H9 (cell line): ENCODE data around the gene BTN3A1. TPM values are rescaled to one million over a fixed set of nuclear protein-coding genes. Genes with fewer than 3 reads are reported as not detected.

ENCODE experiments used
- DNase-seq: peaks from one replicate; pipeline ENCODE4 v3.0.0-alpha.2; 2017
- H2AFZ ChIP-seq: one replicate; pipeline ENCODE4 v1.6.1; 2013; ENCODE audit warnings: mild to moderate bottlenecking, low read length, control low read depth, moderate library complexity
- H2AK5ac ChIP-seq: 2 replicates; pipeline ENCODE4 v1.6.1; 2013; ENCODE audit warnings: low read length, control low read depth, mixed read lengths; ENCODE audit not compliant: insufficient read length
- H2BK120ac ChIP-seq: one replicate; pipeline ENCODE4 v1.6.1; 2013; ENCODE audit warnings: low read depth, mild to moderate bottlenecking, low read length, control low read depth, inconsistent platforms; ENCODE audit not compliant: poor library complexity, severe bottlenecking
- H2BK12ac ChIP-seq: 2 replicates; pipeline ENCODE4 v1.6.1; 2013; ENCODE audit warnings: low read length, control low read depth, mixed read lengths, low read depth; ENCODE audit not compliant: insufficient read length
- H2BK15ac ChIP-seq: 2 replicates; pipeline ENCODE4 v1.6.1; 2013; ENCODE audit warnings: low read depth, low read length, control low read depth
- H2BK20ac ChIP-seq: one replicate; pipeline ENCODE4 v1.6.1; 2013; ENCODE audit warnings: low read depth, mild to moderate bottlenecking, low read length, control low read depth, inconsistent platforms; ENCODE audit not compliant: poor library complexity, severe bottlenecking
- H2BK5ac ChIP-seq: 2 replicates; pipeline ENCODE4 v1.6.1; 2013; ENCODE audit warnings: low read length, control low read depth, mixed read lengths; ENCODE audit not compliant: insufficient read length
- H3K14ac ChIP-seq: 2 replicates; pipeline ENCODE4 v1.6.1; 2013; ENCODE audit warnings: low read length, control low read depth; ENCODE audit not compliant: insufficient read depth
- H3K18ac ChIP-seq: 2 replicates; pipeline ENCODE4 v1.6.1; 2013; ENCODE audit warnings: low read depth, mild to moderate bottlenecking, mixed read lengths, low read length, control low read depth; ENCODE audit not compliant: insufficient read length
- H3K23ac ChIP-seq: 2 replicates; pipeline ENCODE4 v1.6.1; 2013; ENCODE audit warnings: low read length, control low read depth, mixed read lengths, low read depth; ENCODE audit not compliant: insufficient read length
- H3K23me2 ChIP-seq: 2 replicates; pipeline ENCODE4 v1.6.1; 2013; ENCODE audit warnings: low read depth, mild to moderate bottlenecking, mixed read lengths, low read length, control low read depth; ENCODE audit not compliant: insufficient read length, poor library complexity, severe bottlenecking
- H3K27ac ChIP-seq: 2 replicates; pipeline ENCODE4 v1.5.1; 2013; ENCODE audit warnings: low read length, control low read depth, mixed read lengths, low read depth; ENCODE audit not compliant: insufficient read length
- H3K27me3 ChIP-seq: 2 replicates; pipeline ENCODE4 v1.6.1; 2013; ENCODE audit warnings: low read length, control low read depth, inconsistent platforms; ENCODE audit not compliant: insufficient read depth
- H3K4ac ChIP-seq: 2 replicates; pipeline ENCODE4 v1.6.1; 2013; ENCODE audit warnings: low read depth, mild to moderate bottlenecking, control low read depth, inconsistent platforms, low read length, moderate library complexity
- H3K4me1 ChIP-seq: 2 replicates; pipeline ENCODE4 v1.6.1; 2013; ENCODE audit warnings: low read length, control low read depth, inconsistent platforms; ENCODE audit not compliant: insufficient read depth
- H3K4me2 ChIP-seq: 2 replicates; pipeline ENCODE4 v1.6.1; 2013; ENCODE audit warnings: low read length, control low read depth, mixed read lengths; ENCODE audit not compliant: insufficient read length, insufficient read depth
- H3K56ac ChIP-seq: 2 replicates; pipeline ENCODE4 v1.6.1; 2013; ENCODE audit warnings: low read depth, mild to moderate bottlenecking, mixed read lengths, low read length, control low read depth; ENCODE audit not compliant: insufficient read length
- H3K79me1 ChIP-seq: 2 replicates; pipeline ENCODE4 v1.6.1; 2013; ENCODE audit warnings: low read depth, mild to moderate bottlenecking, moderate library complexity, low read length, control low read depth, inconsistent platforms; ENCODE audit not compliant: insufficient read depth, poor library complexity, severe bottlenecking
- H3K79me2 ChIP-seq: 2 replicates; pipeline ENCODE4 v1.6.1; 2013; ENCODE audit warnings: low read length, control low read depth, inconsistent platforms; ENCODE audit not compliant: insufficient read depth
- H3K9ac ChIP-seq: 2 replicates; pipeline ENCODE4 v1.6.1; 2013; ENCODE audit warnings: low read length, control low read depth, mixed read lengths; ENCODE audit not compliant: insufficient read length; ENCODE audit errors: extremely low read depth
- H3K9me3 ChIP-seq: one replicate; pipeline ENCODE4 v1.6.1; 2013; ENCODE audit warnings: low read depth, low read length, inconsistent platforms; ENCODE audit not compliant: control insufficient read depth
- H3T11ph ChIP-seq: one replicate; pipeline ENCODE4 v1.6.1; 2013; ENCODE audit warnings: mild to moderate bottlenecking, low read length, control low read depth, inconsistent platforms
- H4K20me1 ChIP-seq: one replicate; pipeline ENCODE4 v1.6.1; 2013; ENCODE audit not compliant: control insufficient read depth, insufficient read length, insufficient read depth
- H4K5ac ChIP-seq: 2 replicates; pipeline ENCODE4 v1.6.1; 2013; ENCODE audit warnings: low read depth, mild to moderate bottlenecking, mixed read lengths, low read length, control low read depth; ENCODE audit not compliant: insufficient read length
- H4K8ac ChIP-seq: replicated peaks from 2 replicates; pipeline ENCODE4 v1.6.1; 2013; ENCODE audit warnings: low read length, control low read depth, mixed read lengths, low read depth; ENCODE audit not compliant: insufficient read length
- H4K91ac ChIP-seq: 2 replicates; pipeline ENCODE4 v1.6.1; 2013; ENCODE audit warnings: low read depth, mild to moderate bottlenecking, moderate library complexity, mixed read lengths, low read length, control low read depth; ENCODE audit not compliant: insufficient read length
- H3K27ac Mint-ChIP-seq, 3 experiments: 2 replicates in 2 of 3; 3 replicates in 1 of 3; pipeline ENCODE4 v1.8.0; 2020 to 2021; ENCODE audit warnings: mixed read lengths in 3 of 3, mild to moderate bottlenecking in 1 of 3, moderate library complexity in 1 of 3
- H3K27me3 Mint-ChIP-seq: 2 replicates; pipeline ENCODE4 v1.8.0; 2021; ENCODE audit warnings: low read depth, mild to moderate bottlenecking, moderate library complexity, mixed read lengths
- H3K36me3 Mint-ChIP-seq, 3 experiments: 2 replicates in 2 of 3; 3 replicates in 1 of 3; pipeline ENCODE4 v1.8.0; 2020 to 2021; ENCODE audit warnings: low read depth in 3 of 3, mixed read lengths in 3 of 3; ENCODE audit not compliant: insufficient read depth in 1 of 3
- H3K4me1 Mint-ChIP-seq, 2 experiments: 2 replicates each; pipeline ENCODE4 v1.8.0; 2020; ENCODE audit warnings: mixed read lengths in 2 of 2
- H3K4me3 Mint-ChIP-seq, 2 experiments: 2 replicates in 1 of 2; 3 replicates in 1 of 2; pipeline ENCODE4 v1.8.0; 2020 to 2021; ENCODE audit warnings: mild to moderate bottlenecking in 2 of 2, mixed read lengths in 2 of 2, moderate library complexity in 1 of 2
- H3K9me3 Mint-ChIP-seq, 2 experiments: 2 replicates in 1 of 2; 3 replicates in 1 of 2; pipeline ENCODE4 v1.8.0; 2020; ENCODE audit warnings: mild to moderate bottlenecking in 2 of 2, mixed read lengths in 2 of 2, moderate library complexity in 1 of 2
- WGBS: extraction: QIAGEN DNeasy Blood & Tissue Kit; methylation state at CpG from one replicate; pipeline ENCODE4 v1.1.7; 2013; ENCODE audit warnings: missing lambda C conversion rate, low lambda C conversion rate, mixed read lengths; ENCODE audit not compliant: insufficient read length; ENCODE audit errors: extremely low coverage; 5-methylcytosine and 5-hydroxymethylcytosine counted together
- total RNA-seq: library from RNA; stranded (reverse); gene quantifications from 2 replicates; pipeline ENCODE4 v1.2.1, GENCODE V29; 2021
- TF ChIP-seq, protein P1 (sequence below): fragments of 200-600 bp; sonication (generic); conservative IDR thresholded peaks from 3 replicates; pipeline ENCODE4 v1.8.0; 2021; ENCODE audit warnings: antibody characterized with exemption, mild to moderate bottlenecking

The BTN3A1 gene
- total RNA-seq, 1 experiment from 2014 or later, result 2.5 TPM

DNA sequence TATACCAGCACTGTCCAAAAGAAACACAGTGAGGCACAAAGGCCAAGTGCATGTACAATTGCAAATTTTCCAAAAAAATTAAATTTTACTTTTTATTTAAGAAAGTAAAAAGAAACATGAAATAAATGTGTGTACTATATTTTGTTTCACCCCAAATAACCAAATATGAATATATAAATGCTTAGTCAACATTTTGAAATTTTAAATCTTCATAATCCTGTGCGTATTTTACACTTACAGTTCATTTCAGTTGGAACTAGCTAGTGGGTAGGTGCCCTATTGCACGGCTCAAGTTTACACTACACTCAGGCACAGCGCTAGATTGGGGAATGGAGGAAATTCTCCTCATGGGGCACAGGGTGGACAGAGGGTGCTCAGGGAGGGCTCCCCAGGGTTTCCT, 20.3 kb downstream of the BTN3A1 start:
- Histone ChIP-seq H2BK5ac (no peak overlapping the region), H3K9me3 (no peaks in the 10 kb centered on the region), H3K14ac (no peak overlapping the region), H2AFZ (no peak overlapping the region), H3K4me1 (no peaks in the 10 kb centered on the region), H3K9ac (no peak overlapping the region), H3K23ac (no peak overlapping the region), H2BK15ac (no peak overlapping the region), H3K79me1 (no peaks in the 10 kb centered on the region), H4K20me1 (no peaks in the 10 kb centered on the region), H2AK5ac (no peak overlapping the region), H4K5ac (no peak overlapping the region), H4K8ac (no peak overlapping the region), H3K79me2 (no peaks in the 10 kb centered on the region), H2BK120ac (no peak overlapping the region), H3K4ac (no peak overlapping the region), H3K27ac (no peak overlapping the region), H3K23me2 (peaks cover 7% of the 10 kb centered on the region), H3K56ac (no peak overlapping the region), H3K4me2 (peak overlapping the region; percentile 68), H3K27me3 (no peaks in the 10 kb centered on the region), H3T11ph (no peak overlapping the region), H2BK12ac (no peak overlapping the region), H3K18ac (no peak overlapping the region), H4K91ac (no peak overlapping the region), H2BK20ac (no peak overlapping the region)
- Mint-ChIP-seq H3K36me3 (peaks cover 0 to 36% (median 19%) of the 10 kb centered on the region in 3 experiments; a peak in 6 of 7 replicates), H3K27ac (no peak overlapping the region), H3K9me3 (peaks cover 7 to 14% of the 10 kb centered on the region in 2 experiments), H3K4me1 (peaks cover 3 to 7% of the 10 kb centered on the region in 2 experiments), H3K4me3 (peak overlapping the region; percentile 42 to 64; a peak in 3 of 5 replicates), H3K27me3 (peaks cover 7% of the 10 kb centered on the region)
- TF ChIP-seq, protein P1, sequence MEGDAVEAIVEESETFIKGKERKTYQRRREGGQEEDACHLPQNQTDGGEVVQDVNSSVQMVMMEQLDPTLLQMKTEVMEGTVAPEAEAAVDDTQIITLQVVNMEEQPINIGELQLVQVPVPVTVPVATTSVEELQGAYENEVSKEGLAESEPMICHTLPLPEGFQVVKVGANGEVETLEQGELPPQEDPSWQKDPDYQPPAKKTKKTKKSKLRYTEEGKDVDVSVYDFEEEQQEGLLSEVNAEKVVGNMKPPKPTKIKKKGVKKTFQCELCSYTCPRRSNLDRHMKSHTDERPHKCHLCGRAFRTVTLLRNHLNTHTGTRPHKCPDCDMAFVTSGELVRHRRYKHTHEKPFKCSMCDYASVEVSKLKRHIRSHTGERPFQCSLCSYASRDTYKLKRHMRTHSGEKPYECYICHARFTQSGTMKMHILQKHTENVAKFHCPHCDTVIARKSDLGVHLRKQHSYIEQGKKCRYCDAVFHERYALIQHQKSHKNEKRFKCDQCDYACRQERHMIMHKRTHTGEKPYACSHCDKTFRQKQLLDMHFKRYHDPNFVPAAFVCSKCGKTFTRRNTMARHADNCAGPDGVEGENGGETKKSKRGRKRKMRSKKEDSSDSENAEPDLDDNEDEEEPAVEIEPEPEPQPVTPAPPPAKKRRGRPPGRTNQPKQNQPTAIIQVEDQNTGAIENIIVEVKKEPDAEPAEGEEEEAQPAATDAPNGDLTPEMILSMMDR, result no peak
- no peak for DNase-seq
- WGBS, result no CpG with 5 or more reads among the region's 3 CpGs
